HG02852 (cell line): ENCODE data around the gene NSD2.
"Not testable (repeated sequence)": the region's sequence is repeated elsewhere in the genome, so short reads cannot be mapped to it uniquely, and the experiment has no call there.

ENCODE experiments used
- ATAC-seq: cut with Tn5 transposase; IDR thresholded peaks from one replicate; pipeline ENCODE4 v1.9.1; 2021; ENCODE audit warnings: mild to moderate bottlenecking, moderate library complexity; ENCODE audit not compliant: unreplicated experiment

Gene NSD2

DNA sequence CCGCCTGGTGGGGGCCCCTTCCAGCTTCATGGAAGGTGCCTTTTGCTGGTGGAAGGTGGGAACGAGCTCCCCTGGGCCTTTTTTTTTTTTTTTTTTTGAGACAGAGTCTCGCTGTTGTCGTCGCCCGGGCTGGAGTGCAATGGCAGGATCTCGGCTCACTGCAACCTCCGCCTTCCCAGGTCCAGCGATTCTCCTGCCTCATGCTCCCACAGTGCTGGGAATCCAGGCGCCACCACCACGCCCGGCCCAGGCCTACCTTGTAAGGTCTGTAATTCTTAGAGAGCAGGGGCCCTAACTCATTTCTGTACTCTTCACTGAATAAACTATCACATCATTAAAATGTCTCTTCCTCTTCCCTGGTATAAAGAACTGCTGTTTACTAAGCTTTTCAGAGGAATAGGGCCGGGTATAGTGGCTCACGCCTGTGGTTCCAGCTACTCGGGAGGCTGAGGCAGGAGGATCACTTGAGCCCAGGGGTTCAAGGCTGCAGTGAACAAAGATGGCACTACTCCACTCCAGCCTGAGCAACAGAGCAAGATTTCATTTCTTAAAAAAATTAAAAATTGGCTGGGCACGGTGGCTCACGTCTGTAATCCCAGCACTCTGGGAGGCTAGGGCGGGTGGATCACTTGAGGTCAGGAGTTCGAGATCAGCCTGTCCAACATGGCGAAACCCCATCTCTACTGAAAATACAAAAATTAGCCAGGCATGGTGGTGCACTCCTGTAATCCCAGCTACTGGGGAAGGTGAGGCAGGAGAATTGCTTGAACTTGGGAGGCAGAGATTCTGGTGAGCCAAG is 122.7 kb downstream of the NSD2 start:
- ATAC-seq: not testable (repeated sequence)

DNA sequence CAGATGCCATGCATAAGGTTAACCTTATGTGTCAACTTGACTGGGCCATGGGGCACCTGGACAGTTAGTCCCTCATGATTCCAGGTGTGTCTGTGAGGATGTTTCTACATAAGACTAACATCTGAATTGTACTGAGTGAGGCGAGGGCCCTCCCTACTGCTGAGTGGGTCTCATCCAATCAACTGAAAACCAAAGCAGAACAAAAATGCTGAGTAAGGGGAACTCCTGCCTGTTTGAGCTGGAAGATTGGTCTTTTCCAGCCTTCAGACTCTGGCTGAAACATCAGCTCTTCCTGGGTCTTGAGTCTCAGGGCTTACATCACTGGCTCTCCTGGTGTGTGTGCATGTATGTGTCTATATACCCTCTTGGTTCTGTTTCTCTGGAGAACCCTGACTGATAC is 123.7 kb downstream of the NSD2 start:
- no peak for ATAC-seq

DNA sequence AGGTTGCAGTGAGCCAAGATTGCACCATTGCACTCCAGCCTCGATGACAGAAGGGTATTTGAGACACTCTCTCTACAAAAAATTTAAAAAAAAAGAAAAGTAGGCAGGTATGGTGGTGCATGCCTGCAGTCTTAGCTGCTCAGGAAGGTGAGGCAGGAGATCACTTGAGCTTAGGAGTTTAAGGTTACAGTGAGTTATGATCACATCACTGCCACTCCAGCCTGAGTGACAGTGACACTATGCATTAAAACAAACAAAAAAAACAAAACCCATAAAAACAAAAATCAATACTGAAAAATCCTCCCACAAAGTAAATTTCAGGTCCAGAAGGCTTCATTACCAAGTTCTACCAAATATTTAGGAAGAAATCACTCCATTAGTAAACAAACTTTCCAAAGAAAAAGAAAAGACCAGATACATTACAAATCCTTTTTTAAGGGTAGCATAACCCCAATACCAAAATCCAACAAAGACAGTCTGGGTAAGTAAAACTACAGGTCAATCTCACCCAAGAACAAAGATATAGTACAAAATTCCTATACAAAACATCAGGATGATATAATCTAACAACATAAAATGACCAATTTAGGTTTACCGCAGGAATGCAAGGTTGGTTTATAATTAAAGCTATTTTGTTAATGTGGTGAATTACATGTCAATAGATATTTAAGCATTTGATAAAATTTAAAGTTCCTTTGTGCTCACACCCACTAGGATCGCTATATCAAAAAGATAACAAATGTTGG is 125.8 kb downstream of the NSD2 start:
- ATAC-seq: no peak

DNA sequence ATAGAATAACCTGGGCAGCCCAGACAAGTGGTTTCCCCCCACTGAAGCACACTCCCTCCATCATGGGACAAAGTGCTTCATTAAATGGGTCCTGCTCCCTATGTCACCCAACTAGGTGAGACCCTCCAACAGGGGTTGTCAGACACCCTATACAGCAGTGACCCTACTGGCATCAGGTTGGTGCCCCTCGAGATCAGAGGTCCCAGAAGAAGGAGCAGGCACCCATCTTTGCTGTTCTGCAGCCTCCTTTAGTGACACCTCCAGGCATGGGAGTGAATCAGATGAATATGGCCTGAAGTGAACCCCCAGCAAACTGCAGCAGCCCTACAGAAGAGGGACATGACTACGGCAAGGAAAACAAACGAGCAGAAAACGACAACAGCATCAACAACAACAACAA is 126.5 kb downstream of the NSD2 start:
- no peak for ATAC-seq

DNA sequence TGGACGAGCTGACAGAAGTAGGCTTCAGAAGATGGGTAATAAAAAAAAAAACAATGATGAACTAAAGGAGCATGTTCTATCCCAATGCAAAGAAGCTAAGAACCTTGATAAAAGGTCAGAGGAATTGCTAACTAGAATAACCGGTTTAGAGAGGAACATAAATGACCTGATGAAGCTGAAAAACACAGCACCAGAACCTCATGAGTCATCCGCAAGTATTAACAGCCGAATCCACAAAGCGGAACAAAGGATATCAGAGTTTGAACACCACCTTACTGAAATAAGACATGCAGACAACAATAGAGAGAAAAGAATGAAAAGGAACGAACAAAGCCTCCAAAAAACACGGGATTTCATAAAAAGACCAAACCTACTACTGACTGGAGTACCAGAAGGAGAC is 127.1 kb downstream of the NSD2 start:
- no peak for ATAC-seq

DNA sequence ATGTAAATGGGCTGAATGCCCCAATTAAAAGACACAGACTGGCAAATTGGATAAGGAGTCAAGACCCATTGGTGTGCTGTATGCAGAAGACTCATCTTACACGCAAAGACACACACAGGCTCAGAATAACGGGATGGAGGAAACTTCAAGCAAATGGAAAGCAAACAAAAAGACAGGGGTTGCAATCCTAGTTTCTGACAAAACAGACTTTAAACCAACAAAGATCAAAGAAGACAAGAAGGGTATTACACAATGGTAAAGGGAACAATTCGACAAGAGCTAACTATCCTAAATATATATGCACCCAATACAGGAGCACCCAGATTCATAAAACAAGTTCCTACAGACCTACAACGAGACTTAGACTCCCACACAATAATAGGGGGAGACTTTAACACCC is 128.1 kb downstream of the NSD2 start:
- ATAC-seq: not testable (repeated sequence)

DNA sequence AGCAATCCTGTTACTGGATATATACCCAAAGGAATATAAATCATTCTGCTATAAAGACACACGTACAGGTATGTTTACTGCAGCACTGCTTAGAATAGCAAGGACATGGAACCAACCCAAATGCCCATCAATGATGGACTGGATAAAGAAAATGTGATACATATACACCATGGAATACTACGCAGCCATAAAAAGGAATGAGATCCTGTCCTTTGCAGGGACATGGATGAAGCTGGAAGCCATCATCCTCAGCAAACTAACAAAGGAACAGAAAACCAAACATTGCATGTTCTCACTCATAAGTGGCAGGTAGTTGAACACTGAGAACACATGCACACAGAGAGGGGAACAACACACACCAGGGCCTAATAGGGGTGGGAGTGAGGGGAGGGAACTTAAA is 132.2 kb downstream of the NSD2 start:
- ATAC-seq: not testable (repeated sequence)

DNA sequence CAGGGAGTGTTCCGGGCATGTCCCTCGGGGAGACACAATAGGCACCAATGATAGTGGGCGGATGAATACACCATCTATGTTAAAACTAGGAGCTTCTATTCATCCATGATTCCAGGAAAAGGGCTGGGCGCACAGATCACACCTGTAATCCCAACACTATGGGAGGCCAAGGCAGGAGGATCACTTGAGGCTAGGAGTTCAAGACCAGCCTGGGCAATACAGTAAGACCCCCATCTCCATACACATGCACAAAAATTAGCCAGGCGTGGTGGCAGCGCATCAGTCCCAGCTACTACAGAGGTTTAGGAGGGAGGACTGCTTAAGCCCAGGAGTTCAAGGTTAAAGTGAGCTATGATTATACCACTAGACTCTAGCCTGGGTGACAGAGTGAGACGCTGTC is 135.2 kb downstream of the NSD2 start:
- ATAC-seq: no peak

DNA sequence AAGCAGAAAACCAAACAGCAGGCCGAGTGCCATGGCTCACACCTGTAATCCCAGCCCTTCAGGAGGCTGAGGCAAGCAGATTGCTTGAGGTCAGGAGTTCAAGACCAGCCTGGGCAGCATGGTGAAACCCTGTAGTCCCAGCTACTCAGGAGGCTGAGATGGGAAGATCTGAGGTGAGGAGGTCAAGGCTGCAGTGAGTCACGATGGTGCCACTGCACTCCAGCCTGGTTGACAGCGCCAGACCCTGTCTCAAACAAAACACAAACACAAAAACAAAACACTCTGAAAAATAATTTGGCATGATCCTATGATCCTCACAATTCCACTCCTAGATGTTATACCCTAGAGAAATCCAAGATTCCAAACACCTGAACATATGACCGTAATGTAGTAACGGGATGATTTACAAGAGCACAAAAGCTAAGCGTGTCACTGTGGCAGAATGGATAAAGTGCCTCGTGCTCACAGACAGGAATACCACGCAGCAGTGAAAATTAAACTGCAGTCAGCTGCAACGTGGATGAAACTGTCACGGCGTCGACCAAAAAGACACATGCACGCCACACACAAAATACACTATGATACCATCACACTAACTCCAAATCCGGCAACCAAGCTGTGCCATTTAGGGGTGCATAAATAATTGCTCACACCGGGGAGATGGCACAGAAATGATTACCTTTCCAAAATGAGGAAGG is 135.9 kb downstream of the NSD2 start:
- no peak for ATAC-seq

DNA sequence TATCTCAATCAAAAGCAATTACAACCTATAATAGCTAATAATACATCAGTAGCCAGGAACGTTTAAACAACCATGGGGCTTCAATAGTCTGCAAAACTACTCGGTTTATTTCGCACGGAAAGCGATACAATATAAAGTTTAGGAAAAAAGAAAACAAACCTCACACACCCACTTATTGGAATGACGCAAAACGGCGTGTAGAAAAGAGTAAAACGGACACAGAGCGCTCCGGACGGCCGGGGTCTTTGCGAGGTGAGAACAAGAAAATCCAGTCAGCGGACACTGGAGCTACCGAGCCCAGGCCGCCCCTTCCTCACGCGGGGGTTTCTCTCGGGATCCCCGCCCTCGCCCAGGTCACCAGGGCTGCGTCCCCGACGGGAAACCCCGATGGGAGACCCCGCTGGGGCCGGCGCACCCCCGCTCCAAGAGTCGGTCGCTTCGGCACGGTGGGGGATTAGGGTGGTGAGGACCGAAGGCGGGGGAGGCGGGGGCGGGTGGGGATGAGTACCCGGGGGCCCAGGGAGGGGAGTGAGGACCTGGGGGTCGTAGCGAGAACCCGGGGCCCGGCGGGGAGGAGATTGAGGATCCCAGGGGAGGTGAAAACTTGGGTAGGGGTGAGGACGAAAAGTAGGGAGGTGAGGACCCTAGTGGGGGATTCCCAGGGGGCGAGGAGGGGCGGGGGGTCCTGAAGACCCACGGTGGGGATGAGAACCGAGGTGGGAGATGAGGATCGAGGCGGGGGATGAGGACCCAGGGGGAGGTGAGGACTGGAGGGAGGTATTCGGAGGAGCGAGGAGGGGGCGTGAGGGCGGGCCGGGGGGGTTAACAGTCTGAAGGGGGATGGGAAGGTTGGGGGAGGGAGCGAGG is 136.8 kb downstream of the NSD2 start:
- no peak for ATAC-seq

DNA sequence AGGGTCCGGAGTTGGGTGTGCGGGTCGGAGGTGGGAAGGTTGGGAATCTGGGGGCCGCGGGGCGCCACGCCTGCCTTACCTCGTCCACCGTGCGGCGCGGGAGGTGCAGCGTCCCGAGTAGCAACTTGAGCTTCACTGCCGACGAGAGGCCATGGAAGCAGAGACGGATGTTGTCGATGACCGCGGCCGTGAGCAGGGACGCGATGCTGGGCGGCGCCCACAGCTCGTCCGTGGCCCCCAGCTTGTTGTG is 137.4 kb downstream of the NSD2 start:
- ATAC-seq: no peak

DNA sequence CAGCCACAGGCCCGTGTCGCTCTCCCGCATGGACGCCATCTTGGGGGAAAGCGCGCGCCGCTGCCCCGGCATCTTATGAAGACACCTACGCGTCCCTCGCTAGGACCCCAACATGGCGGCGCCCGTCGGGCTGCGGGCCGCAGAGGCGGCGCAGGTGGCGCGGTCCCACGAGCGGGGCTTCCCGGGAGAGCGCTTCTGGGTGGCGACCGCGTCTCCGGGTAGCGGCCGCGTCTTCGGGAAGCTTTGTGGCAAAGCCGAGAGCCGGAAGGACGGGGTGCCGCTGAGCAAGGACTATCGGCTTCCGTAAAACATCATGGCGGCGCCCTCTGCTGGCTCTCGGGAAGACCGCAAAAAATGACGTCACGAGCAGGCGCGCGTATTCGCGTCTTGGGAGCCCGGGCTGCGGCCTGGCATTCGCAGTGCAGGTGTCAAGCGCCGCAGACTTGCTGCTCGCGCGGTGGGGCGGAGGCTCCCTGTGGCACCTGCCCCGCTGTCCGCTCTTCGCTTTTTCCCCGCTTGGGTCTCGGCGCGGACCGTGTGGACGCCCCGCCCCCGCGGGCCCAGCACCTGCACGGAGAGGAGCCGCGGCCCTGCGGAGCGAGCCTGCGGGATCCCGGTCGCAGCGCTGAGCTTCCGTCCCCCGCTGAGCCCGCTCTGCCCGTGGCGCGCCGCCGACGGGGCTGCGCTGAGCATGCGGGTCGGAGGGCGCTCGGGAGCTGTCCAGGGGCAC is 137.9 kb downstream of the NSD2 start, which contains the start of gene NELFA:
NELFA (minus strand) TSS at position 54 of the 730 bp plus-strand sequence; CDS start at position 39, 15 bp downstream.
- peak; percentile 73 for ATAC-seq

DNA sequence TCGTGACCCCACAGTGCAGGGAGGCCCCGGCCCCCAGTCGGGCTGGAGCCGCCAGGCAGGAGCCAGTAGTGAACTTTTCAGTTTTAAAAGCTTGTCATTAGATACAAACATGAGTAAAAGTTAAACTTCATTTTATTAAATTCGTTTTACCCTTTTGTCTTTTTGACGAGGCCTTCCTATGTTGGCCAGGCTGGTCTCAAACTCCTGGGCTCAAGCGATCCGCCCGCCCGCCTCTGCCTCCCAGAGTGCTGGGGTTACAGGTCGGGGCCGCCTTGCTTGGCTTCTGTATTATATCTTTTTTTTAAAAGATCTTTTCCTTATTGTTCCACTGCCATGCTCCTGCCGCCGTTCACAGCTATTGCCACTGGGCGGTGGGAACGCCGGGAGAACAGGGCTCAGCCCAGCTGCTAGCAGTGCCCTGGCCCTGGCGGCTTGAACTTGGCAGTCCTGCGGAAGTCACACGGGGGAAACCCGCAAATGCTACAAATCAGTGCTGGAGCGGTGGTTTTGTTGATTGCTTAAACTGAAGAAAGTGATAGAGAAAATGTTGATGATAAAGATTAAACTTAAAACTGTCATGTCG is 138.5 kb downstream of the NSD2 start:
- ATAC-seq: no peak

DNA sequence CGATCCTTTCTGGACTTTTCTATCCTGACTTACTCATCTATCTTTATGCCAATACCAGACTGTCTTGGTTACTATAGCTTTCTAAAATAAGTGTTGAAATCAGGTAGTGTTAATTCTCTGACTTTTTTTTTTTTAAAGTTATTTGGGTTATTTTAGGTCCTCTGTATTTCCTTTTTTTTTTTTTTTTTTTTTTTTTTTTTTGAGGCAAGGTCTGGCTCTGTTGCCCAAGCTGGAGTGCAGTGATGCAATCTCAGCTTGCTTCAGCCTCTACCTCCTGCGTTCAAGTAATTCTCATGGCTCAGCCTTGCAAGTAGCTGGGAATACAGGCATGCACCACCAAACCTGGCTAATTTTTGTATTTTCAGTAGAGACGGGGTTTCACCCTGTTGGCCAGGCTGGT is 140.4 kb downstream of the NSD2 start:
- no peak for ATAC-seq

DNA sequence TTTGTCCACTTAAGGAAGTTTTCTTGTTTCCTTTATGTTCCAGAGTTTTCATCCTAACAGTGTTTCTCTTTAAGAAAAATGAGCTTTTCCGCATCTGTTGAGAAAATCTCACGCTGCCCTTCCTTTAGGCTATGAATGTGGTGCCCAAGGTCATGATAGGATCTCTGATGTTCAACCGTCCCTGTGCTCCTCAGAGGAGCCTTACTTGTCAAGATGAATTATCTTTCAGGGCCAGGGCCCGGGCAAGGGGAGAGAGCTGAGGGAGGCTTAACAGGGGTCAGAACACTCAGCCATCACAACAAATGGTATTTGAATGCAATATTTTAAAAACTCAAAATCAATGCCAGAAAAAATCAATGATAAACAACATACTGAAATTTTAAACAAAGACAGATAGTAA is 143.8 kb downstream of the NSD2 start:
- no peak for ATAC-seq

DNA sequence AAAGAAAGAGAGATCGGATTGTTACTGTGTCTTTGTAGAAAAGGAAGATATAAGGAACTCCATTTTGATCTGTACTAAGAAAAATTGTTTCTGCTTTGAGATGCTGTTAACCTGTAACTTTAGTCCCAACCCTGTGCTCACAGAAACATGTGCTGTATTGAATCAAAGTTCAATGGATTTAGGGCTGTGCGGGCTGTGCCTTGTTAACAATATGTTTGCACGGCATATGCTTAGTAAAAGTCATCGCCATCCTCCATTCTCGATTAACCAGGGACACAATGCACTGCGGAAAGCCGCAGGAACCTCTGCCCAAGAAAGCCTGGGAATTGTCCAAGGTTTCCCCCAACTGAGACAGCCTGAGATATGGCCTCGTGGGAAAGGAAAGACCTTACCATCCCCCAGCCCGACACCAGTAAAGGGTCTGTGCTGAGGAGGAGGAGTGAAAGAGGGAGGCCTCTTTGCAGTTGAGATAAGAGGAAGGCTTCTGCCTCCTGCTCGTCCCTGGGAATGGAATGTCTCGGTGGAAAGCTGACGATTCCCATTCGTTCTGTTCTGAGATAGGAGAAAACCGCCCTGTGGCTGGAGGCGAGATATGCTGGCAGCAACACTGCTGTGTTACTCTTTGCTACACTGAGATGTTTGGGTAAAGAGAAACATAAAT is 150.3 kb downstream of the NSD2 start:
- not testable (repeated sequence) for ATAC-seq

DNA sequence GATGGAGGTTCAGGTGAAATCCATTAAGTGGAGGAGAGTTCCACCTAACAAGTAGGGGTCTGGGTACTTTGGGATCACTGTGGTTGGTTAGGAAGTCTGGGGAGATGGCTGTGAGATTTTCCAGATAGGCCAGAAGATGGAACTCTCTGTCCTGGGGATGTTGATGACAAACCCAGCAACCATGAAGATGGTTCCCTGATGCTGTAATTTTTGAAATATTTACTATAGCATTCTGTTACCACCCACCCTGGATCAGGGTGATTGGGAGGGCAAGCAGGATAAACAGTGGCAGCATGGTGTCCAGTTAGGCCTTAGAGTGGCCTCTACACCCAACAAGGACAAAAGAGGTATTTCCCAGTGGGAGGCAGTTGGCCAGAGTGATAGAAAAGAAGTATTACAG is 153.5 kb downstream of the NSD2 start:
- ATAC-seq: no peak

DNA sequence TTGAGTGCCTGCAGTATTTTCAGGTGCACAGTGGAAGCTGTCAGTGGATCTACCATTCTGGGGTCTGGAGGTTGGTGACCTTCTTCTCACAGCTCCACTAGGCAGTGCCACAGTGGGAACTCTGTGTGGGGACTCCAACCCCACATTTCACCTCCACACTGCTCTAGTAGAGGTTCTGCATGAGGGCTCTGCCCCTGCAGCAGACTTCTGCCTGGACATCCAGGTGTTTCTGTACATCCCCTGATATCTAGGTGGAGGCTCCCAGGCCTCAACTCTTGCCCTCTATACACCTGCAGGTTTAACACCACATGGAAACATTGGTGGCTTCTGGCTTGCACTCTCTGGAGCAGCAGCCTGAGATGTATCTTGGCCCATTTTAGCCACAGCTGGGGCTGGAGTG is 154.6 kb downstream of the NSD2 start:
- no peak for ATAC-seq

DNA sequence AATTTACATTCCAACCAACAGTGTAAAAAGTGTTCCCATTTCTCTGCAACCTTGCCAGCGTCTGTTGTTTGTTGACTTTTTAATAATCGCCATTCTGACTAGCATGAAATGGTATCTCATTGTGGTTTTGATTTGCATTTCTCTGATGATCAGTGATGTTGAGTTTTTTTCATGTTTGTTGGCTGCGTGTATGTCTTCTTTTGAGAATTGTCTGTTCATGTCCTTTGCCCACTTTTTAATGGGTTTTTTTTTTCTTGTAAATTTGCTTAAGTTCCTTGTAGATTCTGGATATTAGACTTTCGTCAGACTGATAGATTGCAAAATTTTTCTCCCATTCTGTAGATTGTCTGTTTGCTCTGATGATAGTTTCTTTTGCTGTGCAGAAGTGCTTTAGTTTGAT is 155.9 kb downstream of the NSD2 start:
- not testable (repeated sequence) for ATAC-seq
